RWPE2 (cell line): ENCODE data around the gene KIF6.

ENCODE experiments used
- ATAC-seq: fragments of 200-7000 bp; cut with Tn5 transposase; 3 replicates; pipeline ENCODE4 v1.9.1; 2021; ENCODE audit warnings: low read depth
- DNase-seq: peaks from one replicate; pipeline ENCODE4 v3.0.0-alpha.2; 2020; ENCODE audit warnings: low spot score
- H3K27ac ChIP-seq: fragments of 450-650 bp; 2 replicates; pipeline ENCODE4 v1.5.1; 2017; ENCODE audit warnings: mild to moderate bottlenecking; ENCODE audit not compliant: poor library complexity, severe bottlenecking
- H3K27me3 ChIP-seq: fragments of 250-450 bp; sonication (Bioruptor Pico); 2 replicates; pipeline ENCODE4 v1.5.1; 2021; ENCODE audit warnings: mild to moderate bottlenecking, moderate library complexity; ENCODE audit not compliant: insufficient read depth, poor library complexity, severe bottlenecking
- H3K36me3 ChIP-seq: fragments of 250-450 bp; sonication (Bioruptor Pico); 2 replicates; pipeline ENCODE4 v1.5.1; 2020; ENCODE audit warnings: low read depth, mild to moderate bottlenecking, moderate library complexity
- H3K4me1 ChIP-seq: fragments of 250-450 bp; sonication (Bioruptor Pico); 2 replicates; pipeline ENCODE4 v1.5.1; 2021; ENCODE audit warnings: mild to moderate bottlenecking, moderate library complexity; ENCODE audit not compliant: insufficient read depth, poor library complexity, severe bottlenecking
- H3K4me3 ChIP-seq: fragments of 250-450 bp; sonication (Bioruptor Pico); 2 replicates; pipeline ENCODE4 v1.5.1; 2021; ENCODE audit warnings: mild to moderate bottlenecking, moderate library complexity; ENCODE audit not compliant: severe bottlenecking
- H3K9me3 ChIP-seq: fragments of 250-450 bp; sonication (Bioruptor Pico); 2 replicates; pipeline ENCODE4 v1.5.1; 2021; ENCODE audit warnings: mild to moderate bottlenecking, moderate library complexity; ENCODE audit not compliant: severe bottlenecking
- CTCF ChIP-seq: fragments of 450-650 bp; IDR thresholded peaks from one replicate; pipeline ENCODE4 v1.5.1; 2017; ENCODE audit warnings: mild to moderate bottlenecking, moderate library complexity; ENCODE audit not compliant: poor library complexity, severe bottlenecking

KIF6 gene

DNA sequence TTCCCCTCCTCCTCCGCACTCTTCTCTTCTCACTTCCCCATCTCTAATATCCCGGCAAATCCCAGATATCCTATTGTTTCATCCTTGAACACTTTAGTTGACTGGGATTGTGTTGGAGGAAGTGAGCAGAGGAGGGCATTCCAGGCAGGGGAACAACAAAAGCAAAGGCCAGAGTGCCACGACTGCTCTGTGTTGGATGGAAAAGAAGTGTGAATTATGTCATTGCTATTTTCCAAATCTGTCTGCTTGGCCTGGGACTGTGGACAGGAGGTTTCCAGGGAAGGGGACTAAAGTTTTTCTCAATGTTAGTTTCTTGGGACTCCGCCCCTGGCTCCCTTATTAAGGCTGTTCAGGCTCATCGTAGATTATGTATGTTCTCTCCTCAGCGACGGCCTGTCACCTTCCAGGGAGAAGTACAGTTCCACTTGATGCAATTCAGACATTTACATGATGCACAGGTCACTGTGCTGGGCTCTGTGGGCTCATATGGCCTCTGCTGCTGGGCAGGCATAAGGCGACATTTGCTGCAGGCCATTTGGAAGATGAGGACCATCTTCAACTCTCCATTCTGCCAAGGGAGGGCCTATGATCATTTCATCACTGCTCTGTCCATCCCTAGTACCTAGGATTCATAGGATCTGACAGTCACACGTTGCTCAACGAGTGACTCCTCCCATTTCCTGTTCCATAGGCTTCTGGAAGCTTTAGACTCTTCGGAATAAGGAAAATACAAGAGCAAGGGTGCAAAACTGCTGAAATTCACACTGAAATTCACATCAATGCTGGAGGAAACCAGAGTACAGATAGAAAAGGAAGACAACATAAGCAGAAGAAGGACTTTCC, 303.6 kb downstream of the KIF6 start:
- DNase-seq (no peak), ATAC-seq (no peak)
- Histone ChIP-seq H3K27me3 (no peaks in the 10 kb centered on the region), H3K36me3 (no peaks in the 10 kb centered on the region), H3K4me1 (peaks cover 18% of the 10 kb centered on the region), H3K9me3 (no peaks in the 10 kb centered on the region), H3K4me3 (no peak overlapping the region), H3K27ac (no peak overlapping the region)
- TF ChIP-seq CTCF: no peak

DNA sequence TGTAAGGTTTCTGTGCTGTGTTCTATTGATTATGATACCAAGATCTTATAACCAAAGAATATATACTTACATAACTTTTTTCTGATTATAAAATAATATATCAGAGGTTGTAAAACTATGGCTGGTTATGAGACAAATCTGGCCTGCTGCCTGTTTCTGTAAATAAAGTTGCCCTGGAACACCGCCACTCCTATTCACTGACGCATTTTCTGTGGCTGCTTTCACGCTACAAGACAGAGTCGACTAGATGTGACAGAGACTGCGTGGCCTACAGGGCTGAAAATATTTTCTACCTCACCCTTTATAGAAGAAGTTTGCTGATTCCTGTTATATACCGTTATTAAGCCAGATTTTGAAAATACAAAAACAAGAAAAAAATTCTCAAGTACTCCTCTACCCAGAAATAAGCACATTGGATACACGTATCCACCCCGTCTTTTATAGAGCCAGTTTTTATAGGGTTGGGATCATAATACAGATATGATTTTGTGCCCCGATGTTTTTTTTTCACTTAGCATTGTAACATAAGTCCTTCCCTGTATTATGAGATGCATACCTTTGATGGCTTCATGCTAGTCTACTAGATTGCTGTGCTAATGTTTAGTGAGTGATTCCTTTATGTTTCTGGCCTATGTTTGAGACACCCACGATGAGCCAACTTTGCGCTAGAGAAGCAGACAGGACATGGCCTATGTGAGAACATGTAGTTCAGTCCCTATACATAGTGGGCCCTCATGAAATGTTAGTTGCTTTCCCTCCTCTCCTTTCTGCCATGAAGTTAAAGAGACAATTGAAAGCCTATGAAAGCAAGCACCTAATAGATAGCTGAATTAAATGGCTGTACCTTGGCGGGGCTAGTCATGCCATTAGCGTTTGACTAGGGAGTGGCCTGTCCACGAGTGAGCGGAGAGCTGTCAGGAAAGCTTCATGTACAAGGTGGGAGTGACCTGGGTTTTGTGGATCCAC, 304.6 kb downstream of the KIF6 start:
- H3K27ac ChIP-seq: no peak overlapping the region
- H3K36me3 ChIP-seq: no peaks in the 10 kb centered on the region
- TF ChIP-seq CTCF: no peak
- no peaks in the 10 kb centered on the region for H3K27me3 ChIP-seq
- no peak for DNase-seq
- no peak overlapping the region for H3K4me3 ChIP-seq
- peaks cover 17% of the 10 kb centered on the region for H3K4me1 ChIP-seq
- no peaks in the 10 kb centered on the region for H3K9me3 ChIP-seq
- no peak for ATAC-seq

DNA sequence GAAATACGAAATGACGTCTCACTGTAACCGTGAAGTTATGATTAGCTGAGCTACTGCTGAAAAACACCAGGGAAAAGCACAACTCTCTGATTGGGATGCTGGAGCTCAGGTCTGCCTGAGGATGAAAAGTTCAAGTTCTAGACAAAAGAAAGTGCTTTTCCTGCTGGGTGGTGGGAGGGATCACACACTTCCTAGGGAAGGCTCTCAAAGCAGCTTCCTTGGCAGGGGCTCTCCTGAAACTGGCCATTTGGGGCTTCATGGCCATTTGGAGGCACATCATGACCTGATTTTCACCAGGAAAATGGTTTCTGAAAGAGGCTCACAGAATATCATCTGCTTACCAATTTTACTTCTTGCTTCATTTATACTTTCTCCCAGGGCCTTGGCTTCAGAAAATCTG, 305.6 kb downstream of the KIF6 start:
- H3K27ac ChIP-seq: no peak overlapping the region
- no peak for ATAC-seq
- peaks cover 17% of the 10 kb centered on the region for H3K4me1 ChIP-seq
- no peaks in the 10 kb centered on the region for H3K36me3 ChIP-seq
- DNase-seq: no peak
- no peaks in the 10 kb centered on the region for H3K9me3 ChIP-seq
- H3K27me3 ChIP-seq: no peaks in the 10 kb centered on the region
- no peak overlapping the region for H3K4me3 ChIP-seq
- no peak for TF ChIP-seq CTCF

- TF ChIP-seq CTCF: no peak
- Histone ChIP-seq H3K27me3 (no peaks in the 10 kb centered on the region), H3K9me3 (no peaks in the 10 kb centered on the region), H3K36me3 (no peaks in the 10 kb centered on the region), H3K27ac (peak overlapping the region; percentile 86), H3K4me1 (peaks cover 17% of the 10 kb centered on the region), H3K4me3 (no peak overlapping the region)
- no peak for DNase-seq
- ATAC-seq: no peak
Measured at GRCh38 chr6:39417440-39417839, 307.8 kb downstream of the KIF6 start.
